Measurements from ENCODE around the gene PRKCSH.
"Not testable (repeated sequence)": the region's sequence is repeated elsewhere in the genome, so short reads cannot be mapped to it uniquely, and the experiment has no call there.

The PRKCSH gene

DNA sequence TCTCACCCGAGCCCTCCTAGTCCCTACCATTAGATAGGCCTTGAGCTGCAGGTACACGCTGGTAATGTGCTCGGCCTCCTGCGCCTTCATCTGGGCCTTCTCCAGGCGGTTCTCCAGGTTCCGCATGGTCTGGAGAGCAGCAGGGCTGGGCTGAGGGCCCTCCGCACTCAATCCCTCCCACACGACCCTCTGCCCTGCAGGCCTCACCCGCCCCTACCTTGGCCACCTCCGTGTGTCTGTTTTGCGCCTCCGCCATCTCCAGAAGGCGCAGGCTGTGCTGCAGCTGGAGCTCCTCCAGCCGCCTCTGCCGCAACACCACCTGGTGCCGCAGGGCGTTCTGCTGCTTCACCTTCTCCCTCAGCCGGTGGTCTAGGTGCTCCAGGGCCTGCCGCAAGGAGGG, 8.8 kb upstream of the PRKCSH start:
- Histone ChIP-seq H3K9ac (ENCODE audit: low read depth, low read length, poor library complexity, severe bottlenecking) (no peak overlapping the region), H3K36me3 (ENCODE audit: insufficient read depth, low read length) (no peaks in the 10 kb centered on the region), H3K9me3 (ENCODE audit: insufficient read depth, low read depth, low read length) (no peaks in the 10 kb centered on the region), H3K4me3 (ENCODE audit: low read length, poor library complexity, severe bottlenecking) (no peak overlapping the region), H2AFZ (ENCODE audit: low read length) (no peak overlapping the region), H3K79me2 (ENCODE audit: insufficient read depth, low read length) (no peaks in the 10 kb centered on the region), H3F3A (ENCODE audit: low read depth) (no peaks in the 10 kb centered on the region), H3K4me2 (ENCODE audit: low read depth, low read length, poor library complexity, severe bottlenecking) (no peak overlapping the region), H3K9me2 (replicated peaks; ENCODE audit: low read depth, low read length) (no peaks in the 10 kb centered on the region), H3K27me3 (ENCODE audit: insufficient read depth, low read length, poor library complexity, severe bottlenecking) (no peaks in the 10 kb centered on the region), H4K20me1 (ENCODE audit: insufficient read depth, low read length, poor library complexity, severe bottlenecking) (no peaks in the 10 kb centered on the region), H3K4me1 (ENCODE audit: insufficient read depth, low read length, poor library complexity, severe bottlenecking) (no peaks in the 10 kb centered on the region)
- no peak for TF ChIP-seq EZH2phosphoT487 (IDR thresholded peaks at IDR 0.05; ENCODE audit: borderline replicate concordance)
- no peak for TF ChIP-seq CTCF (conservative IDR thresholded peaks at IDR 0.05; ENCODE audit: low read length)

DNA sequence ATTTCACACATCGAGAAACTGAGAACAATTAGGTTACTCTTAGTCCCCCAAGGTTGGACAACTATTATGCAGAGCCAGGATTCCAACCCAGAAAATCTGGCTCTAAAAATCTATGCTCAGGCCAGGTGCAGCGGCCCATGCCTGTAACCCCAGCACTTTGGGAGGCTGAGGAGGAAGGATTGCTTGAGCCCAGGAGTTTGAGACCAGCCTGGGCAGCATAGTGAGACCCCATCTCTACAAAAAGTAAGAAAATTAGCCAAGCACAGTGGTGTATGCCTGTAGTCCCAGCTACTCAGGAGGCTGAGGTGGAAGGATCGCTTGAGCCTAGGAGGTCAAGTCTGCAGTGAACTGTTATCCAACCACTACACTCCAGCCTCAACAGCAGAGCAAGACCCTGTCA, 1.9 kb upstream of the PRKCSH start:
- H3K4me3 ChIP-seq (ENCODE audit: low read length, poor library complexity, severe bottlenecking); H2AFZ ChIP-seq (ENCODE audit: low read length); H3K27me3 ChIP-seq (ENCODE audit: insufficient read depth, low read length, poor library complexity, severe bottlenecking); H3F3A ChIP-seq (ENCODE audit: low read depth); H3K9me2 ChIP-seq (replicated peaks; ENCODE audit: low read depth, low read length); H4K20me1 ChIP-seq (ENCODE audit: insufficient read depth, low read length, poor library complexity, severe bottlenecking); H3K9me3 ChIP-seq (ENCODE audit: insufficient read depth, low read depth, low read length); H3K4me2 ChIP-seq (ENCODE audit: low read depth, low read length, poor library complexity, severe bottlenecking); H3K9ac ChIP-seq (ENCODE audit: low read depth, low read length, poor library complexity, severe bottlenecking); H3K36me3 ChIP-seq (ENCODE audit: insufficient read depth, low read length): not testable (repeated sequence)
- Histone ChIP-seq H3K4me1 (ENCODE audit: insufficient read depth, low read length, poor library complexity, severe bottlenecking) (peaks cover 14% of the 10 kb centered on the region), H3K79me2 (ENCODE audit: insufficient read depth, low read length) (peaks cover 25% of the 10 kb centered on the region)

DNA sequence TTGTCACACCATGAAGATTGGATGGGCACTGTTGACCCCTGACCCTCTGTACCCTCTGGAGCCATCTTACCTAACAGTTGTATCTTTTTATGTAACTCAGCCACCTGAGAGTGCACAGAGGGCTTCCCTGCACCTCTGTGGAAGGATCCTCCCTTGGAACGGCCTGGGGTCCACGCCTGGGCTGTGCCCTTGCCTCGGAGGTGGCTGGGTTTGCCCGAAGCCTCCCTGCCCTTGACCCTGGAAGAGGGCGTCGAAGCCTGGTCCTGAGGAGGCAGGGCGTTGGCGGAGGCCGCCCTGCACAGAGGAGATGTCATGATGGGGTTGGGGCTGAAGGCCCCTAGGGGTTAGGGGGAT, 755 bp upstream of the PRKCSH start:
- H3K9me3 ChIP-seq (ENCODE audit: insufficient read depth, low read depth, low read length), result no peaks in the 10 kb centered on the region
- H3K36me3 ChIP-seq (ENCODE audit: insufficient read depth, low read length), result peaks cover 12% of the 10 kb centered on the region; the same call in 1 of the 2 replicates
- no peaks in the 10 kb centered on the region for H3K27me3 ChIP-seq (ENCODE audit: insufficient read depth, low read length, poor library complexity, severe bottlenecking)
- no peaks in the 10 kb centered on the region for H3K9me2 ChIP-seq (replicated peaks; ENCODE audit: low read depth, low read length)
- peaks cover 8% of the 10 kb centered on the region for H4K20me1 ChIP-seq (ENCODE audit: insufficient read depth, low read length, poor library complexity, severe bottlenecking)
- TF ChIP-seq CTCF (conservative IDR thresholded peaks at IDR 0.05; ENCODE audit: low read length), result no peak
- no peak for TF ChIP-seq EZH2phosphoT487 (IDR thresholded peaks at IDR 0.05; ENCODE audit: borderline replicate concordance)
- peak overlapping the region; percentile 81 for H3K4me3 ChIP-seq (ENCODE audit: low read length, poor library complexity, severe bottlenecking)
- no peaks in the 10 kb centered on the region for H3F3A ChIP-seq (ENCODE audit: low read depth)
- H3K4me2 ChIP-seq (ENCODE audit: low read depth, low read length, poor library complexity, severe bottlenecking), result peak overlapping the region; percentile 76
- peak overlapping the region; percentile 94 for H2AFZ ChIP-seq (ENCODE audit: low read length)
- H3K79me2 ChIP-seq (ENCODE audit: insufficient read depth, low read length), result peaks cover 25% of the 10 kb centered on the region
- H3K4me1 ChIP-seq (ENCODE audit: insufficient read depth, low read length, poor library complexity, severe bottlenecking), result peaks cover 14% of the 10 kb centered on the region
- H3K9ac ChIP-seq (ENCODE audit: low read depth, low read length, poor library complexity, severe bottlenecking), result peak overlapping the region; percentile 58

DNA sequence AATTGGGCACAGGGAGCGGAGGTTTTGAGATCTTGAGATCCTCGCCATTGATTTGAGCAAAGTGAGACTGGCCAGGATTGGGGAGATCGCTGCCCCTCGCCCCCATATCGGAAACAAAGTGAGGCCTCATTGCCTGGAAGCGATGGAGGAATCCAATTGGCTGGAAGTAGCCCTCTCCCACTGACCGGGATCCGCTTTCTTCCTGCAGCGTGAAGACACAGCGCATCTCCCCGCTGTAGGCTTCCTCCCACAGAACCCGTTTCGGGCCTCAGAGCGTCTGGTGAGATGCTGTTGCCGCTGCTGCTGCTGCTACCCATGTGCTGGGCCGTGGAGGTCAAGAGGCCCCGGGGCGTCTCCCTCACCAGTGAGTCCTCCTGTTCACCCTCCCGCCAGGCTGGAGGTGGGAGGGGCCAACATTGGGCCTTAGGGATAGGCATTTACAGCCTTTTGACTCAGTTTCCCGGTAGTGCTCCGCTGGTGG, 438 bp downstream of the PRKCSH start:
- Histone ChIP-seq H3K36me3 (ENCODE audit: insufficient read depth, low read length) (peaks cover 12% of the 10 kb centered on the region; the same call in 1 of the 2 replicates), H3K4me1 (ENCODE audit: insufficient read depth, low read length, poor library complexity, severe bottlenecking) (peaks cover 14% of the 10 kb centered on the region), H3K79me2 (ENCODE audit: insufficient read depth, low read length) (peaks cover 27% of the 10 kb centered on the region), H4K20me1 (ENCODE audit: insufficient read depth, low read length, poor library complexity, severe bottlenecking) (peaks cover 10% of the 10 kb centered on the region), H3K4me2 (ENCODE audit: low read depth, low read length, poor library complexity, severe bottlenecking) (peak overlapping the region; percentile 93), H3K4me3 (ENCODE audit: low read length, poor library complexity, severe bottlenecking) (peak overlapping the region; percentile 81), H3K9me2 (replicated peaks; ENCODE audit: low read depth, low read length) (no peaks in the 10 kb centered on the region), H3K27me3 (ENCODE audit: insufficient read depth, low read length, poor library complexity, severe bottlenecking) (no peaks in the 10 kb centered on the region), H3K9me3 (ENCODE audit: insufficient read depth, low read depth, low read length) (no peaks in the 10 kb centered on the region), H2AFZ (ENCODE audit: low read length) (peak overlapping the region; percentile 52), H3F3A (ENCODE audit: low read depth) (no peaks in the 10 kb centered on the region), H3K9ac (ENCODE audit: low read depth, low read length, poor library complexity, severe bottlenecking) (peak overlapping the region; percentile 90)
- TF ChIP-seq CTCF (conservative IDR thresholded peaks at IDR 0.05; ENCODE audit: low read length) (no peak), EZH2phosphoT487 (IDR thresholded peaks at IDR 0.05; ENCODE audit: borderline replicate concordance) (no peak)

All from Loucy (cell line).